Suprapubic skin (tissue), 4 donors: ENCODE results near the gene CDH4.

Experiments
- CTCF ChIP-seq, 2 donors: fragments of 200-600 bp in 1 of 2; fragments of 450-650 bp in 1 of 2; sonication (generic) in 1 of 2; IDR thresholded peaks; one replicate each; pipeline ENCODE4 v1.5.1; 2016 to 2019; ENCODE audit warnings: antibody characterized with exemption in 2 of 2, mild to moderate bottlenecking in 1 of 2, moderate library complexity in 1 of 2
- EP300 ChIP-seq: sonication (generic); formaldehyde crosslinking; IDR thresholded peaks from one replicate; pipeline ENCODE4 v1.6.1; 2017; ENCODE audit warnings: antibody characterized with exemption
- POLR2A ChIP-seq, 2 donors: fragments of 450-650 bp; IDR thresholded peaks; one replicate each; pipeline ENCODE4 v1.6.1; 2017; ENCODE audit warnings: antibody characterized with exemption in 2 of 2, mild to moderate bottlenecking in 2 of 2, moderate library complexity in 2 of 2
- POLR2AphosphoS5 ChIP-seq, 3 donors: sonication (generic); formaldehyde crosslinking; IDR thresholded peaks; one replicate each; pipeline ENCODE4 v1.6.1; 2017; ENCODE audit warnings: antibody characterized with exemption in 3 of 3

GRCh38 chr20:61918548-61918947 is 666.5 kb downstream of the CDH4 start:
- TF ChIP-seq CTCF (IDR thresholded peaks at IDR 0.05) = no peak
- TF ChIP-seq EP300 = no peak
- no peak for TF ChIP-seq POLR2A (IDR thresholded peaks at IDR 0.05)
- no peak for TF ChIP-seq POLR2AphosphoS5 (IDR thresholded peaks at IDR 0.05)
